Testis (tissue), 2 donors: Measurements from ENCODE around the gene CHD5.

Experiments
- CTCF ChIP-seq, 3 experiments: fragments of 450-650 bp in 2 of 3; fragments of 200-600 bp in 1 of 3; sonication (generic) in 1 of 3; IDR thresholded peaks; one replicate each; pipeline ENCODE4 v1.5.1; 2016 to 2019; ENCODE audit warnings: antibody characterized with exemption in 3 of 3, mild to moderate bottlenecking in 2 of 3, moderate library complexity in 1 of 3
- POLR2A ChIP-seq: fragments of 450-650 bp; IDR thresholded peaks from one replicate; pipeline ENCODE4 v1.6.1; 2017; ENCODE audit warnings: antibody characterized with exemption, mild to moderate bottlenecking, moderate library complexity

DNA sequence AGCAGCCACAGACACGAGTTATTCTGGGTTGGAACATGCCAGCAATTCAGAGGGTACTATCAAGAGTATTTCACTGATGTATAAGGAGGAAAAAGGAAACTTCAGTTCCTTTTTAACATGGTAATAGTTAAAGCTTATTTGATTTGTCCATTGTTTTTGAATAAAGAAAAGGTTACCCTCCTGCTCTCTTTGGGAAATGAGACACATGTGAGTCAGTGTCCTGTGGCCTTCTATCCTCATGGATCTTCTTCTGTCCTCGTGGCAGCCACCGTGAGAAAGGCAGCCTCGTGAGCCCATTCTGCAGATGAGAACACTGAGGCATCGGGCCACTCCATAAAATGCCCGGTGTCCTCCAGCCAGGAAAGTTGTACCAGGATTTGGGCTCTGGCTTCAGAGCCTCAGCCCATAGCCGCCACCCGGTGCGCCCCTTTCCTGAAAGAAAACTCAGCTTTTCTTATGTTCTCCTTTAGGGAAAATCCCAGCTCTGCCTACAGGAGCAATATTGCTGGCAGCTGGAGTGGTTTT, 109.6 kb downstream of the CHD5 start:
- TF ChIP-seq CTCF (IDR thresholded peaks at IDR 0.05) (no peak), POLR2A (no peak)
